HG03460 (cell line): ENCODE results near the gene FBXO21.
"Not testable (repeated sequence)": the region's sequence is repeated elsewhere in the genome, so short reads cannot be mapped to it uniquely, and the experiment has no call there.

Experiments used
- ATAC-seq: cut with Tn5 transposase; IDR thresholded peaks from one replicate; pipeline ENCODE4 v1.9.1; 2021; ENCODE audit not compliant: unreplicated experiment

The FBXO21 gene

GRCh38 chr12:117109943-117110635, 80.2 kb downstream of the FBXO21 start:
- no peak for ATAC-seq

- ATAC-seq, result no peak
Measured at GRCh38 chr12:117105902-117106301, 84.4 kb downstream of the FBXO21 start.

GRCh38 chr12:117104003-117104402, 86.3 kb downstream of the FBXO21 start:
- not testable (repeated sequence) for ATAC-seq

- no peak for ATAC-seq
Measured at GRCh38 chr12:117102800-117103181, 87.5 kb downstream of the FBXO21 start.

- ATAC-seq, result no peak
Measured at GRCh38 chr12:117101953-117102799, 88.1 kb downstream of the FBXO21 start.

DNA sequence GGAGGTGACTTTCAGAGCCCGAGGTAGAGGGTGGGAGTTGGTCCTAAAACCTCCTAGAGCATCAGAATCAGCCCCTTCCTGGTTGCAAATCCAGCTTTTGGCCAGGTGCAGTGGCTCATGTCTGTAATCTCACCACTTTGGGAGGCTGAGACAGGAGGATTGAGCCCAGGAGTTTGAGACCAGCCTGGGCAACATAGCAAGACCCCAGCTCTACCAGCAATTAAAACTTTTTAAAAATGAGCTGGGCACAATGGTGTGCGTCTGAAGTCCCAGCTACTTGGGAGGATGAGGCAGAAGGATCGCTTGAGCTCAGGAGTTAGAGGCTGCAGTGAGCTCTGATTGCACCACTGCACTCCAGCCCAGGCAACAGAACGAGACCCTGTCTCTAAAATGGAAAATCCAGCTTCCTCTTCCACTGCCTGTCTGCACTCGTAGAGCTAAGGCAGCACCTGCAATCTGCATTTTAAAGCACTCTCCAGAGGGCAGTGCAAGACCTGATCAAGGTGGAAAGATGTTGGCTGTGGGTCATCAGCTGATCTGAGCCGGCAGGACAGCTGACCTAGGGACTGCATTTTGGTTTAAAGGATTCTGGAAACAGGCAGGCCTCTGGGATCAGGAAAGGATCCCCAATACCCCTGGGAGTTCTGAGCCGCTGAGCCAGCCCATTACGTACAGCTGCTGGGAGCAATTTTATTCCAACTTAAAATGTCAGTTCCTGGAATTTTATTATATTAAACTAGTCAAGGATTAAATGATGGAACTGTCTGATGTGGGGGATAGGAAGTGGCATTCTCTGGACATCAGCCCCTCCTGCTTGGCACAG, 89.2 kb downstream of the FBXO21 start:
- ATAC-seq, result no peak

GRCh38 chr12:117100251-117100650, 90.0 kb downstream of the FBXO21 start:
- ATAC-seq, result no peak

DNA sequence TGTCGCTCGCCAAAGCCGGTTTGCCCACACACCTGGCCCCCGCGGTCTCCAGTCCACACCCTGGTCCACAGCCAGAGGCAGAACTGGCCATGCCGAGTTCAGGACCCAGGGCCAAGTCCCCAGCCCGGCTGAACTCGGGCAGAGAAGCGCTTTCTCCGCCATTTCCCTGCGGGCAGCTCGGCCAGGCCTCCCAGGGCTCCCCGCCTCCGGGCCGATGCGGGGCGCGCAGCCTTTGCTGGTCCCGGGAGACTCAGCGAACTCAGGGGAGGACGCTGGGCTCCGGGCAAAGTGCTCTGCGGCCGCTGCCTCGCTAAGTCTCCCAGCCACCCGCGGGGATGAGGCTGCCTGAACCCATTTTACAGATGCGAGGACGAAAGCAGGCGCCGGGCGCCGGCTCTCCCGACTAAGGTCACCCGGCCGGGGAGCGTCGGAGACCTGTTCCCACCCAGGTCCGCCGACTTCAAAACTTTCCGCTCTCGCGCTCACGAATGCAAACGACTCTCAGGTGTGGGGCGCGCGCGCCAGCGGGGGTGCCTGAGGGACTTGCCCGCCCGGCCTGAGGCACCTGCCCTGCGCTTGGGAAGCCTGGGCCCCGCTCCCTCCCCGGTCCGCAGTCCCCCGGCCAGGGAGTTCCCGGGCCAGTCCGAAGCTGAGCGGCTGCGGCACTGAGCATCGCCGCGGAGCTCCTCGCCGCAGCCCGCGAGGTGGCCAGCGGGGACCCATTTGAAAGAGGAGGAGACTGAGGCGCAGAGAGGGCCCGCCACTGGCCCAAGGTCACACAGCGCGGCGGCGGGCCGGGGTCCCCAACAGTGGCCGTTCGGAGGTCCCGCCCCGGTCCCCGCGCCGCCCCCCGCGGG, 91.7 kb downstream of the FBXO21 start:
- peak; percentile 40 for ATAC-seq

DNA sequence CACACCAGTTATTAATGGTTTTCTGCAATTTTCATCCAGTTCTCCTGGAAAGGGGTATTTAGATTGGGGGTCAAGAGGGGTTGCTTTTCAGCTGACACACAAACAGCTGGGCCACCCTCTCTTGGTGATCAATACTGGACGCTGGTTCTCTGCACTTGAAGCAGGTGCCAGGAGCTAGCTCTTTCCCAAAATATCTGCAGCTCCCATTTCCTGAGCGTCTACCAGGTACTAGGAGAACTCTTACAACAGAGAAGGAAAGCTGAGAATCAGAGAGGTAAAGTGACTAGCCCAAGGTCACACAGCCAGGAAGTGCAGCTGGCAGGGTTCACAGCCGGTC, 92.3 kb downstream of the FBXO21 start:
- no peak for ATAC-seq

DNA sequence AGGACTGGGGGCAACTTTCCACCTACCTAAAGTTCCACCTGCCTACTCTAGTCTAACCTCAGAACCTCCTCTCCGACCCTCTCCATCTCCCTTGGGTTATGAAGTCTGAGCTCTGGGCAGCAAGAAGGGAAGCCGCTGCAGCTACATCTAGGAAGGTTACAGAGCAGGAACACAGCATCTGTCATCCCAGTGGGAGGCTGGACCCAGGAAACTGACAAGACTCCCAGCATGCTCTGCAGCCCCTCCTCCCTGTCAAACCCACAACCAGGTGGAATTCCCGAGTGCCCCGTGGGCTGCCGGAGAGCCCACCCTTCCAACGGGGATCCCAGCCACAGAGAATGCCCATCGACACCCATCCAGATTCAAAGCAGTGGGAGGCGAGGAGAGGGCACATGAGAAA, 93.1 kb downstream of the FBXO21 start:
- ATAC-seq, result no peak

GRCh38 chr12:117096501-117097042, 93.7 kb downstream of the FBXO21 start:
- ATAC-seq, result no peak

- not testable (repeated sequence) for ATAC-seq
Measured at GRCh38 chr12:117095191-117095590, 95.1 kb downstream of the FBXO21 start.

DNA sequence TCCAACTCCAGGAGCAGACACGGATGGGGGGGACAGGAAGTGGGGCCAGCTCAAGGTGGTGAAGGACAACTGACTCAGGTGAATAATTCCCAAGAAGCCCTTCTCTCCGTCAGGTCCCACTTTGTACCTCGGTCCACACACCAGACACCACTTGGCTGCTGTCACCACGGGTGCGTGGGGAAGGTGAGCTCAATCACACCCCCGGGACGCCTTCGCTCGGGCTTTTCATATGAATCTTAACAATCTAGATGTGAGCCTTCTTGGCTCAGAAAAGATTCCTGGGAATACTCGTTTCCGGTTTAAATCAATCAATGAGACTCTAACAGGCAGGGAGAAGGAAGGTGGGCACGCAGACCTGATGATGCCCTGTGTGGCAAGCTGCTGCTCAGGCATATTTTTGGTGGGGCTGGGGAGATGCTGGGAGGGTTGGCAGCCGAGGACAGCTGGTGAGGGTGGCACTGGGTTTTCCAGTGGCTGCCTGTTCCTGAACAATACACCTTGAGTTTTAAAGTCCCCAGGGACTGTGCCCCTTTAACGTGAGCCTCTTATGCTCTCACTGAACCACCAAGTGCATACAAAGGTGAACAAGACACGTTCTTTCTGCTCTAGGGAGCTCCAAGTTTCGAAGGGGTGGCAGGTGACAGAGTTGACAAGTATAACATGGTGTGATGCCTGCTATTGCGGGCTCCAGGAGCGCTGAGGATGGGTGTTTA, 96.2 kb downstream of the FBXO21 start:
- no peak for ATAC-seq

- ATAC-seq, result no peak
Measured at GRCh38 chr12:117093431-117093830, 96.8 kb downstream of the FBXO21 start.

DNA sequence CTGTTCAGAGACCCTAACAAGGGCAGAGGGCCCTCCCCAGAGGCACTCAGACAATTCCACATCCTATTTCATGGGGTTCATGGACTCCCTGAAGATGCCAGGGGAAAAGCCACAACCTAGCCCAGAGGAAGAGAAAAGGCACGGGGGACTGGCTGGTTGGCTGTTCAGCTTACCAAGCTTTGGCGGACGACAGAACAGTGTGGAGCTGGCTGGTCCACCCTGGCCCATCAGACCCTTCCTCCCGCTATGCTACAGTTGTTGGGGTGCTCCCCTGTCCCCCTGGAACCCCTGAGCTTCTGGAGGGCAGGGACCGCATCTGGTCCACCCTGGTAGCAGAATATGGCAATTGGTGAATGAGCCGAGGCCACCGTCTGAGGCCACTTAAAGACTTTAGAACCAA, 97.4 kb downstream of the FBXO21 start:
- ATAC-seq, result no peak

GRCh38 chr12:117092511-117092780, 97.8 kb downstream of the FBXO21 start:
- no peak for ATAC-seq
